GM19023 (cell line): ENCODE measurements around the gene PRKAG1.

Source experiments
- ATAC-seq: cut with Tn5 transposase; IDR thresholded peaks from one replicate; pipeline ENCODE4 v1.9.1; 2021; ENCODE audit warnings: mild to moderate bottlenecking, moderate library complexity; ENCODE audit not compliant: unreplicated experiment

PRKAG1 gene

DNA sequence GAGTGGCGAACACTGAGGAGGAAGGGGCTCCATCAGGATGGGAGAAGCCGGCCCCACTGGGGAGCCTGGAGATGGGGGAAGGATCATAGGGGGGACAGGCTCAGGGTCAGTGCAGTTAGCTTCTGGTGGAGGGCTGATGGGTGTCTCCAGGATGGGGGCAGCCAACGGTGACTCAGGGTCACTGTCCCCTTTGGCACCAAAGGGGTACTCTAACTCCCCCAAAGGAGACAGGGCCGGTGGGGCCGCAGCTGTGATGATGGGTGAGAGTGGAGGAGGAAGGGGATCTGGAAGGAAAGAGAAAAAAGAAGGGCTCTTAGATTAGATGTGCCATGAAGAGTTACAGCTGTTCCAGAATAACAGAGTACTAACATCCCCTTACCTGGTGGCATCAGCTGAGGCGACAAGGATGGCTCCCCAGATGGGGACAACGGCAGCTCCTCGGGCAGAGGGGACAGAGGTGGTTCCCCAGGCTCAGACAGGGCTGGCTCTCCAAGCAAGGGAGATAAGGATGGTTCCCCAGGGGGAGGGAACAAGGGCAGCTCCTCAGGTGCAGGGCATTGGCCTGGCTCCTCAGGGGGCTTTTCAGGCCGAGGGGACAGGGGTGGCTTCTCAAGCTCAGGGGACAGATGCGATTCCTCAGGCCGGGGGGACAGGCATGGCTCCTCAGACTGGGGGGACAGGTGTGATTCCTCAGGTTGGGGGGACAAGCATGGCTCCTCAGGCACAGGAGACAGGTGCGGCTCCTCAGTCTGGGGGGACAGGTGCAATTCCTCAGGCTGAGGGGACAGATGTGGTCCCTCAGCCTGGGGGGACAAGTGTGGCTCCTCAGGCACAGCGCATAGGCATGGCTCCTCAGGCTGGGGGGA, 32.2 kb upstream of the PRKAG1 start:
- ATAC-seq, result no peak

DNA sequence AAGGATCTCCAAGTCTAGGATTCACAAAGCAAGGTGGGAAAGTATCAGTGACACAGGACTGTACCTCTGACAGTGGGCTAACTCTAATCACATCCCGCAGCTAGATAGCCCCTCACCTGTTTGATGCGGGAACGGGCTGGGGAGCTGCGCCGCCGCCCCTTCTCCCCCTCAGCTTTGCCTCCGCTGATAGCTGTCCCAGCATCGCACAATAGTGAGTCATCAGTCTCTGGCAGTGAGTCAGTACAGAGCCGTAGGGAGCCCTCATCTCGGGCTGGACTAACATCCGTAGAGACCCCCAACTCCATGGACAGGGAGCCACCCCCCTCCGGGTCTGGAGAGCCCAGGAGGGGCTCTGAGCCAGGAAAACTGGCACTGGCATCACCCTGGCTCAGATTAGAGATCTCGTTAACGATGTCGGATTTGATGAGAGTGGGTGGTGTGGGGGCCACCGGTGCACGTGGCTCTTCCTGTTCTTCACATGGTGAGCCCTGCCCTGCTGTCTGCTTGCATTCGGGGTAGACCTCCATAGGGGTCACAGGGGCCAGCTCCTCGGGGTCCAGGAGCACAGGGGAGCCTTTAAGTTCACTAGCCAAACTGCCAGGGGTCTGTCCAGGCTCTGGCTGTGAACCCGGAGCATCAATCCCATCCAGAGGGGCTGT, 31.1 kb upstream of the PRKAG1 start:
- no peak for ATAC-seq

- ATAC-seq, result no peak
Observed at GRCh38 chr12:49048953-49049352, 30.4 kb upstream of the PRKAG1 start.

DNA sequence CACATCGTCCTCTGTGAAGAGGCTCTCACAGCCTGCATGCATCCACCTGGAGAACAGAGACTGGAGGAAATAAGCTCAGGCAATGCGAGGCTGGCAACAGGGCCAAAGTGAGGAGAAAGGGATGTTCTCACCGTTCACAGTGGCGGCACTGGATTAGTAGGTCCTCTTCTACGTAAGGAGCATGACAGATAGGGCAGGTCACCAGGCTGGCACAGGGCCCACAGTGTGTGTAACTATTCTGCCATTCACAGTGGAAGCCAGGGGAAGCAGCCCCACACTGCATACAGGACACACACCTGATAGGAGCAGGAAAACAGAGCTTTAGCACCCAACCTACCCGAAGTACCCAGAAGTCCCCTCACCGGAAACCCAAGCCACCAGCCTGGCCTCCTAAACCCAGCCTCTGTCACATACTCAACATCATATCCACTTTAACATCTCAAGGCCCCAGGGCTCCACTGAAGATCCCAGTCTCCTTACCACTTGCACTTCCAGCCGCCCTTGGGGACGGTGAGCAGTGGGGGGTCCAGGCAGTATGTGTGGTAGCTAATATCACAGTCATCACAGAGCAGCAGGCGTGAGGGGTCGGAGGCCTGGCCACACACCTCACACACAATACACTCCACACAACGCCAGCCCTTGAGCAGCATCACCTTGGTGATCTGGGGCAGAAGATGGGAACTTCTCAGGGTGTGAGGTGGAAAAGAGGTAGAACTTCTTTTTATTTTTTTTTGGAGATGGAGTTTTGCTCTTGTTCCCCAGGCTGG, 27.7 kb upstream of the PRKAG1 start:
- no peak for ATAC-seq

DNA sequence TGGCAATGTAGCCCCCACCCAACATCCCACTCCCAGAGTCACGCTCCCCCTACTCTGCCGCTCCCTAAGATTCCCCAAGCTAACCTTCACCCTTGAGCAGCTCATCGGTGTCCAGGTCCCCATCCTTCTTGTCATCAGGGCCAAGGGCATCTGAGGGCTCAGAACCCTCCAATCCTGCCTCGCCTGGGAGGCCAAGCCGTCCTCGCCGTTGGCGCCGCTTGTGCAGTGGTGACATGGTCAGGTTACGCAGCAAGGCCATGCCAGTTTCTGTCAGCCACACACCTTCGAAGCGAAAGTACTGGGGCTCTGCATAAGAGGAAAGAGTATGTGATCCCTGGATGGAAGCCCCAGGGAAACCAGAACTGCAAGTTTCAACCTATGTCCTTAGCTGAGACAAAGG, 26.1 kb upstream of the PRKAG1 start:
- ATAC-seq, result no peak

- ATAC-seq, result no peak
Observed at GRCh38 chr12:49043856-49044258, 25.3 kb upstream of the PRKAG1 start.

GRCh38 chr12:49043241-49043640, 24.7 kb upstream of the PRKAG1 start:
- ATAC-seq, result no peak

GRCh38 chr12:49041881-49042484, 23.4 kb upstream of the PRKAG1 start:
- ATAC-seq, result no peak

DNA sequence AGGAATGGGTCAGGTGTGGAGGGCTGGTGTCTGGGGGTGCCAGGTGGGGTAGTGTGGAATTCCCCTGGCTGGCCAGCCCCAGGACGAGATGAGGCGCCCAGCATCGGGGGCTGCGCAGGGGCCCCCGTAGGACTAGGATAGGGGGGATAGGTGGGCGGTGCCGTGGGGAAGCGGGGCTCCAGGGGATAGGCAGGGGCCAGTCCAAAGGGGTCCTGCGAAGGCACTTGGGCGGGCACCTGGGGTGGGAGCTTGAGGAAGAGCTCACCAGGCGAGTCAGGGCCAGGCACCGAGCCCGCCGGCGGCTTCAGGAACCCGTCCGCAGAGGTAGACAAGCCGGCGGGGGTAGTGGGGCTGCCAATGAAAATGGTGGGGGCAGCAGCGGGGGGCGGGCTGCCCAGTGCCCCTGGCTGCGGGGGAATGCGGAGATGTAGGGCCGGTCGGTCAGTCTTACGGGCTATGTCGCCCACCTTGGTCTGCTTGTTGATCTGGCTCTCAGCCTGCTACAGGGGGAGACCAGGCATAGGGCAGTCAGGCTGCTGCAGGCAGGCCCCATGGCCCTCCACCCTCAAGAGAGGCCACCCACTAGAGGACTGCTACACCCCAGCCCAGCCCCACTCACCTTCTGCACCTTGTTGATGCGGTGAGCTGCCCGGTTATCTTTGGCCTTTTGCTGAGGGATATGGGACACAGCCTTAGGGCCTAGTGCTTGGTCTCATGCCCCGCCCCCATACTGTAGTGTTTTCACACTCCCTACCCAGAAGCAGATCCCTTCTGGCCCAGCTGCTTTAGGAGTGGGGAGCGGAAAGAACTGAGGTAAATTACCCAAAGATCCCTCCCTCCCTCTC, 22.7 kb upstream of the PRKAG1 start:
- ATAC-seq, result no peak

DNA sequence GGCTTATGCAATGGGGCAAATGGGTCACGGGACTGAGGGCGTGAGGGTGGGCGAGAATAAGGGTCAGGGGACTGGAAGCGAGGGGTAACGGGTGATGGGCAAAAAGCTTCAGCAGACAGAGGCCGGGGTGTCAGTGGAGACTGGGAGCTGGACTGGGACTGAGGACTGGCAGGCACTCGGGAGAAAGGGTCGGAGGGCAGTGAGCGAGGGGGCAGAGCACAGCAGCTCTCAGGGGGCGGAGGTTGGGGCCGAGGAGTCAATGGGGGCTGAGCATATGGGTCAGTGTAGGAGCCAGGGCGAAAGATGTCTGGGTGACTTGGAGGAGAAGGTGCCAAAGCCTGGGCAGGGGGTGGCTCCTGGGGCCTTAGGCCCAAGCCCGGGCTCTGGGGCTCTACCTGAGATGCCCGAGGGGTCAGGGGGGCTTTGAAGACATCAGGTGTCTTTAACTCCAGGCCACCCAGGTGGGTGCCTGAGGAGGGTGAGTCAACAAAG, 21.8 kb upstream of the PRKAG1 start:
- no peak for ATAC-seq

DNA sequence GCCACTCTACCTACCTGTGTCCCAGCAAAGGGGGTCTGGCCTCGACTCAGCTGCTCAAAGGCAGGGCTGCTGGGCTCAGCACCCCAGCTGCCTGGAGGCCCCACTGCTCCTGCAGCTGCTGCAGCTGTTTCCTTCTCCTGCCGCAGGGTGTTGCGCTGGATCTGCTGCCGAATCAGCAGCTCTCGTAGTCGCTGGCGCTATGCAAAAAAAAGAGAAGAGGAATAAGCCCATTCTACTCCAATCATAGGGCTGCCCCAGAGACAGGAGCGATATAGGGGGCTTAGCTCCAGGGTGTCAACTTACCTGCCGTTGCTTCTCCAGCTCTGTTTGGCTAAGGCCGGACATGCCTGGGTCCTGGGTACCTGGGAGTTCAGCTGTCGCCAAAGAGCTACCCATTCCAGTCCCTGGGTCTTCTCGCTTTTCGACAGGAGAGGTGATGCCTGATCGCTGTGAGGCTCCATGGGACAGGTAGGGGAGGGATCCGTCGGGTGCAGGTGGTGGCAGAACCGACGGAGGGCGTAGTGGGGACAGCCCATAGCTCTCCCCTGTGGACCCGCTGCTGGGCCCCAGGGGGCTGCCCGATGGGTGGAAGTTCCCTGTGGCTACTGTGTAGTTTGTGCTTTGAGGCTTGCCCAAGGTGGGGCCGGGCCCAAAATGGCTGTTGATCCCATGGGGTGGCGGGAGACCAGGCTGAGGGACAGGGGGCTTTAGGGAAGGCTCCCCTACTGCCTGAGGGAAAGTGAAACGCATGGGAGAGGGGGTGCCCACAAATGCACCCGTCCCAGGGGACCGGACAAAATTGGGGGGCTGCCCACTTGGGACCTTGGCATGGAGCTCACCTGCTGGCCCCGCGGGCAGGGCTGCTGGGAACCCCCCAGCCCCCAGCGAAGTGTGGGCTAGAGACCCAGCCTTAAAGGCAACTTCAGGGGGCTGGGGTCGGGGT, 21.1 kb upstream of the PRKAG1 start:
- no peak for ATAC-seq

GRCh38 chr12:49038291-49038955, 19.8 kb upstream of the PRKAG1 start:
- no peak for ATAC-seq

- no peak for ATAC-seq
Observed at GRCh38 chr12:49037947-49038237, 19.3 kb upstream of the PRKAG1 start.

- ATAC-seq, result no peak
Observed at GRCh38 chr12:49037111-49037946, 18.8 kb upstream of the PRKAG1 start.

- ATAC-seq, result no peak
Observed at GRCh38 chr12:49036029-49036428, 17.5 kb upstream of the PRKAG1 start.

GRCh38 chr12:49034286-49034622, 15.7 kb upstream of the PRKAG1 start:
- no peak for ATAC-seq

DNA sequence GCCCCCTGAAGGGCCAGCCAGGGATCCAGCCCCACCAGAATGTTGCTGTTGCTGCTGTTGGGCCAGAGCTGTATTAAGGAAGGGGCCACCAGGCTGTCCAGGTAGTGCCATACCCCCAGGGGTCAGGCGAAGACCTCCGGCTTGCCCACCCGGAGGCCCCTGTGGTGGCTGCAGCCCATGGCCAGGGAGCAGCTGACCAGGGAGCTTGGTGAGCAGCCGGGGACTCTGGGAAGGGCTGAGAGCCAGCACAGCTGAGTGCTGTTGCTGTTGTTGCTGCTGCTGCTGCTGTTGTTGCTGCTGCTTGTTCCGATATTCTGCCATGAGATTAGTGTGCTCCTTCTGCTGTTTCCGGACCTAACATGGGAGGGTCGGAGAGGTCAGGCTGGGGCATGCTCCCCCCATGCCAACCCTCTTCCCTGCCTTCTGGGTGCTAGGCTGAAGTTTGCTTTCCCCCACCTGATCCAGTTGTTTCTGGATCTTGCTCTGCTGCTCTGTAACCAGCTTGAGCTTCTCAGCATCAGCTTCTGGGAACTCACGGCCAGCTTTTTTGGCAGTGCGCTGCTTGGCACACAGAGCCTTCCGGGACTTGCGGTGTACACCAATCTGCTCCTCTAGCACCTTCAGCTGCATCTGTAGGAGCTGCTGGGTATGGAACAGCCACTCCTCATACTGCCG, 15.2 kb upstream of the PRKAG1 start:
- ATAC-seq, result no peak
